H1 (cell line): ENCODE results near the gene RHOV. TPM values are rescaled to one million over a fixed set of nuclear protein-coding genes. Genes with fewer than 3 reads are reported as not detected.

Experiments
- GTF2F1 ChIP-seq: IDR thresholded peaks from 2 replicates; pipeline ENCODE4 v1.6.1; 2012; ENCODE audit warnings: low read depth, low read length, improper control_type of control experiment, borderline replicate concordance
- NRF1 ChIP-seq: IDR thresholded peaks from 2 replicates; pipeline ENCODE4 v1.6.1; 2011; ENCODE audit warnings: mild to moderate bottlenecking, low read depth, low read length, improper control_type of control experiment
- RFX5 ChIP-seq: IDR thresholded peaks from 2 replicates; pipeline ENCODE4 v1.6.1; 2011; ENCODE audit warnings: low read depth, low read length, improper control_type of control experiment, borderline replicate concordance
- SIRT6 ChIP-seq: IDR thresholded peaks from one replicate; pipeline ENCODE4 v1.7.1; 2012; ENCODE audit warnings: low read length, inconsistent platforms
- TAF7 ChIP-seq: optimal IDR thresholded peaks from 2 replicates; pipeline ENCODE3; 2011; ENCODE audit warnings: low read depth, mild to moderate bottlenecking, inconsistent platforms, low read length, moderate library complexity, borderline replicate concordance
- polyA plus RNA-seq, 7 experiments: library from polyadenylated mRNA; depleted of rRNA in 3 of 7; stranded (reverse) in 5 of 7; unstranded in 2 of 7; fragments of >200 nt in 5 of 7; fragments of 200-250 nt in 2 of 7; gene quantifications; 1 replicate in 5 of 7; 2 replicates in 1 of 7; 4 replicates in 1 of 7; pipeline versions ENCODE4 v1.2.1 to v1.2.3, GENCODE V29; 2011 to 2013; ENCODE audit warnings: missing spikeins in 2 of 7, mixed read lengths in 2 of 7
- total RNA-seq: library from RNA; stranded (reverse); fragmentation: NEBNext Ultra II Directional; extraction: Animal tissue kit (Norgen Biotek cat#: 25700); gene quantifications from 2 replicates; pipeline ENCODE4 v1.2.1, GENCODE V29; 2021
- TF ChIP-seq, protein P1 (sequence below): IDR thresholded peaks from 2 replicates; pipeline ENCODE4 v1.6.1; 2012; ENCODE audit warnings: inconsistent platforms

The RHOV gene
- total and polyA plus RNA-seq, 2 of the 8 experiments (the other 6 are each of a cell fraction or from before 2014, with no cell fraction given): 1.5 to 2.7 TPM

DNA sequence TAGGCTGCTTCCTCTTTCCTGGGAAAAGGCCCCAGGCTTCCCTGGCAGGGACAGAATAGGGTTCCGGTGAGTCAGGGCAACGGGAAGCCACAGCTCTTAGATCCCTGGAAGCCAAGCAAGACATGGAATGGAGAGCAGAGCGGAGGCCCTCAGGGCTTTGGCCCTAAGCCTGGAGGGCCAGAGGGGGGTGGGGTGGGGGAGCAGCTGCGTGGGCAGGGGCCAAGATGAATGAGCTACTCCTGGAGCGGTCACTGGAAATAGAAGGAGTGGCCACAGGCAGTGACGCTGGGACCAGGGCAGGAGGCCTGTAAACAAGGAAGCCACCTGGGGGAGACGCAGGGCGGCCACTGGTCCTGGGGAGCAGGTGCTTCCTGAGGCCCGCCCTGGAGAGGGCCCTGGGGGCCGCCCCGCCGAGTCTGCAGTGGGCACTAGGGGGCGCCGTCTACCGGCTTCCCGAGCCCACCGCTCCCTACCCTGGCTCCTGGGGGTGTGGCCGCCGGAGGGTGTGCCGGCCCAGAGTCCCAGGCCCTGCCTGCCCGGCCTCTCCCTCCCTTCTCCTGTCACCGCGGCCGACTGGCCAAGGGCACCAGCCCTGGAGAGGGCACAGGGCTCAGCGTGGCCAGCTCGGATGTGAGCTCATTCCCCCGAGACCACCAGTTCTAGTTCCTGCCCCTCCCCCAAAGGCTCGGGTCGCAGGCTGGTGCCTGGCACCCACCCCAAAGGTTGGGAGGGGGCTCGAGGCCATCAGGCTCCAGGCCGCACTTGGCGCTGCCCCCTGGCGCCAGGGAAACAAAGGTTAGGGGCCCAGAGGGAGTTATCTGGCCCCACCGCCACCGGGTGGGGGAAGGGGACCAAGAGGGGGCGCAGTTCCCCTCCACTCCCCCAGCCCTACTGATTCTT, 32.3 kb upstream of the RHOV start (continued):
- TF ChIP-seq SIRT6 (no peak), TAF7 (peak; percentile 61), RFX5 (no peak), GTF2F1 (no peak), NRF1 (no peak)
- TF ChIP-seq, protein P1, sequence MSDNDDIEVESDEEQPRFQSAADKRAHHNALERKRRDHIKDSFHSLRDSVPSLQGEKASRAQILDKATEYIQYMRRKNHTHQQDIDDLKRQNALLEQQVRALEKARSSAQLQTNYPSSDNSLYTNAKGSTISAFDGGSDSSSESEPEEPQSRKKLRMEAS: no peak; the same call in none of the 2 replicates
